Hepatocyte (in vitro differentiated cells): Measurements from ENCODE around the gene DHRS2. TPM values are rescaled to one million over a fixed set of nuclear protein-coding genes. Genes with fewer than 3 reads are reported as not detected.

Experiments used
- DNase-seq: peaks from one replicate; pipeline ENCODE4 v3.0.0-alpha.2; 2016; ENCODE audit warnings: low spot score
- H2AFZ ChIP-seq: fragments of 200-600 bp; sonication (generic); 2 replicates; pipeline ENCODE4 v1.6.0; 2016; ENCODE audit warnings: antibody characterized with exemption, mild to moderate bottlenecking
- H3K27ac ChIP-seq: fragments of 200-600 bp; sonication (generic); 2 replicates; pipeline ENCODE4 v1.5.1; 2016; ENCODE audit warnings: mild to moderate bottlenecking
- H3K27me3 ChIP-seq: fragments of 200-600 bp; sonication (generic); 2 replicates; pipeline ENCODE4 v1.6.1; 2016
- H3K36me3 ChIP-seq: fragments of 200-600 bp; sonication (generic); replicated peaks from 2 replicates; pipeline ENCODE4 v1.5.1; 2016; ENCODE audit warnings: low read depth; ENCODE audit not compliant: insufficient read depth
- H3K4me1 ChIP-seq: fragments of 200-600 bp; sonication (generic); 2 replicates; pipeline ENCODE4 v1.5.1; 2016; ENCODE audit warnings: mild to moderate bottlenecking, moderate library complexity; ENCODE audit not compliant: insufficient read depth
- H3K4me2 ChIP-seq: fragments of 200-600 bp; sonication (generic); 2 replicates; pipeline ENCODE4 v1.6.0; 2016
- H3K4me3 ChIP-seq: fragments of 200-600 bp; sonication (generic); 2 replicates; pipeline ENCODE4 v1.5.1; 2016; ENCODE audit warnings: mild to moderate bottlenecking
- H3K79me2 ChIP-seq: fragments of 200-600 bp; sonication (generic); 2 replicates; pipeline ENCODE4 v1.6.0; 2017; ENCODE audit warnings: mild to moderate bottlenecking
- H3K9me2 ChIP-seq: fragments of 200-600 bp; sonication (generic); replicated peaks from 2 replicates; pipeline ENCODE4 v1.6.0; 2017; ENCODE audit warnings: mild to moderate bottlenecking; ENCODE audit not compliant: insufficient read depth
- H3K9me3 ChIP-seq: fragments of 200-600 bp; sonication (generic); 2 replicates; pipeline ENCODE4 v1.5.1; 2016; ENCODE audit warnings: low read depth, mild to moderate bottlenecking
- H4K20me1 ChIP-seq: fragments of 200-600 bp; sonication (generic); 2 replicates; pipeline ENCODE4 v1.6.0; 2016; ENCODE audit warnings: mild to moderate bottlenecking; ENCODE audit not compliant: insufficient read depth, poor library complexity, severe bottlenecking
- EZH2 ChIP-seq: fragments of 200-600 bp; sonication (generic); IDR thresholded peaks from 2 replicates; pipeline ENCODE4 v1.6.1; 2016; ENCODE audit warnings: antibody characterized with exemption, mild to moderate bottlenecking, borderline replicate concordance
- EZH2phosphoT487 ChIP-seq: fragments of 200-600 bp; sonication (generic); IDR thresholded peaks from one replicate; pipeline ENCODE4 v1.6.1; 2018; ENCODE audit warnings: antibody characterized with exemption, mild to moderate bottlenecking, low read depth, moderate library complexity; ENCODE audit not compliant: unreplicated experiment, severe bottlenecking
- WGBS: methylation state at CpG from one replicate; pipeline ENCODE4 v1.1.6; 2016; ENCODE audit warnings: low lambda C conversion rate; ENCODE audit errors: missing lambda C conversion rate; 5-methylcytosine and 5-hydroxymethylcytosine counted together
- polyA plus RNA-seq: library from polyadenylated mRNA; unstranded; fragments of >200 nt; fragmentation: Nextera tagmentation; extraction: Ambion mirVana; gene quantifications from 2 replicates; pipeline ENCODE4 v1.2.1, GENCODE V29; 2016
- total RNA-seq: library from RNA; depleted of rRNA; stranded (reverse); fragments of >200 nt; gene quantifications from 2 replicates; pipeline ENCODE4 v1.2.3, GENCODE V29; 2014
- TF ChIP-seq, protein P1 (sequence below): fragments of 200-600 bp; sonication (generic); IDR thresholded peaks from 2 replicates; pipeline ENCODE4 v1.5.1; 2016; ENCODE audit warnings: antibody characterized with exemption, mild to moderate bottlenecking; ENCODE audit not compliant: poor library complexity

The DHRS2 gene
- total and polyA plus RNA-seq, 2 experiments from 2014 or later: 10.4 to 14.2 TPM

DNA sequence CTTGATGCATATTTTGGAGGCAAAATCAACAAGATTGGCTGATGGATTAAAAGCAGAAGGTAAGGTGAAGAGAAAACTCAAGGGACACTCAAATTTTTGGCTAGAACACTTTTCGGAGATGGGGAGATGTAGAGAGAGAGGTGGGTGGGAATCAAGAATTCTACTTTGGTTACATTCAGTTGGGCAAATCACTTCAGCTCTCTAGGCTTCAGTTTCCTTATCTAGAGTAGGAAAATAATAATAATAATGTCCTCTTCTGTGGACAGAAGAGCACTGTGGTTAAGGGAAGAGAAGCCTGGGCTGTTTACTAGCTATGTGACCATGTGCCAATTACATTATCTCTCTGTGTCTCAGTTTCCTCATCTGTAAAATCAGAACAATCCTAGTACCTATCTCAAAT, 23.4 kb upstream of the DHRS2 start:
- Histone ChIP-seq H3K4me1 (peaks cover 41% of the 10 kb centered on the region), H3K9me3 (no peaks in the 10 kb centered on the region), H3K4me2 (no peak overlapping the region), H3K27me3 (no peaks in the 10 kb centered on the region), H3K79me2 (no peaks in the 10 kb centered on the region), H4K20me1 (no peaks in the 10 kb centered on the region), H3K4me3 (no peak overlapping the region), H3K9me2 (no peaks in the 10 kb centered on the region), H3K27ac (peak overlapping the region; percentile 35), H2AFZ (no peak overlapping the region), H3K36me3 (no peaks in the 10 kb centered on the region)
- TF ChIP-seq EZH2phosphoT487 (no peak), EZH2 (no peak)
- TF ChIP-seq, protein P1, sequence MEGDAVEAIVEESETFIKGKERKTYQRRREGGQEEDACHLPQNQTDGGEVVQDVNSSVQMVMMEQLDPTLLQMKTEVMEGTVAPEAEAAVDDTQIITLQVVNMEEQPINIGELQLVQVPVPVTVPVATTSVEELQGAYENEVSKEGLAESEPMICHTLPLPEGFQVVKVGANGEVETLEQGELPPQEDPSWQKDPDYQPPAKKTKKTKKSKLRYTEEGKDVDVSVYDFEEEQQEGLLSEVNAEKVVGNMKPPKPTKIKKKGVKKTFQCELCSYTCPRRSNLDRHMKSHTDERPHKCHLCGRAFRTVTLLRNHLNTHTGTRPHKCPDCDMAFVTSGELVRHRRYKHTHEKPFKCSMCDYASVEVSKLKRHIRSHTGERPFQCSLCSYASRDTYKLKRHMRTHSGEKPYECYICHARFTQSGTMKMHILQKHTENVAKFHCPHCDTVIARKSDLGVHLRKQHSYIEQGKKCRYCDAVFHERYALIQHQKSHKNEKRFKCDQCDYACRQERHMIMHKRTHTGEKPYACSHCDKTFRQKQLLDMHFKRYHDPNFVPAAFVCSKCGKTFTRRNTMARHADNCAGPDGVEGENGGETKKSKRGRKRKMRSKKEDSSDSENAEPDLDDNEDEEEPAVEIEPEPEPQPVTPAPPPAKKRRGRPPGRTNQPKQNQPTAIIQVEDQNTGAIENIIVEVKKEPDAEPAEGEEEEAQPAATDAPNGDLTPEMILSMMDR: no peak
- 100% methylated on average over 1 of the region's 1 CpG for WGBS
- no peak for DNase-seq

DNA sequence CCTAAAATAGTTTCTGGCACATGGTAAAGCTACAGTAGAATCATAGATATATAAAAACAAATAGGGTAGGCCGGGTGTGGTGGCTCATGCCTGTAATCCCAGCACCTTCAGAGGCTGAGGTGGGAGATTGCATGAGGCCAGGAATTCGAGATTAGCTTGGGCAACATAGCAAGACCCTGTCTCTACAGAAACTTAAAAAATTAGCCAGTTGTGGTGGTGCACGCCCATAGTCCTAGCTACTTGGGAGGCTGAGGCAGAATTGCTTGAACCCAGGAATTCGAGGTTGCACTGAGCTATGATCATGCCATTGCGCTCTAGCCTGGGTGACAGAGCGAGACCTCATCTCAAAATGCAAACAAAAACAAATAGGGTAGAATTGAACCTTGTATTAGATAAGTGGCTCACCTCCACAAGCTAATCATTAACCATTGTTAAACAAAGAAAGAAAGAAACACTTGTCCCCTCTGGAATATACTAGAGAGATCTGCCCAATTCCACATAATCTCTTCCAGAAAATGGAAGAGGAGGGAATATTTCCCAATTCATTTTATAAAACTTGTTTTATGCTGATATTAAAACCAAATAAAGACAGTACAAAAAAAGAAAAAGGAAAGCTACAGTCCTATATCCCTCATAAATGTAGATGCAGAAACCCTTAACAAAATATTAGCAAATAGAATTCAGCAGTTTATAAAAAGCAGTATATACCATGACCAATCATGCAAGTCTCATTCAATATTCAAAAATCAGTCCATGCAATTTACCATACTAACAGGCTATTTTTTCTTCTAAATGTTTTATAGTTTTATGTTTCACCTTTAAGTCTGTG, 22.7 kb upstream of the DHRS2 start:
- H3K4me3 ChIP-seq: no peak overlapping the region
- no peaks in the 10 kb centered on the region for H4K20me1 ChIP-seq
- no peaks in the 10 kb centered on the region for H3K9me3 ChIP-seq
- H2AFZ ChIP-seq: no peak overlapping the region
- H3K27me3 ChIP-seq: no peaks in the 10 kb centered on the region
- WGBS: 55% methylated on average over 6 of the region's 6 CpGs
- H3K79me2 ChIP-seq: no peaks in the 10 kb centered on the region
- peak overlapping the region; percentile 78 for H3K27ac ChIP-seq
- H3K36me3 ChIP-seq: no peaks in the 10 kb centered on the region
- peaks cover 41% of the 10 kb centered on the region for H3K4me1 ChIP-seq
- peak overlapping the region; percentile 51 for H3K4me2 ChIP-seq
- TF ChIP-seq EZH2 (no peak), EZH2phosphoT487 (no peak)
- TF ChIP-seq, protein P1: no peak
- H3K9me2 ChIP-seq: no peaks in the 10 kb centered on the region
- DNase-seq: peak; percentile 26

DNA sequence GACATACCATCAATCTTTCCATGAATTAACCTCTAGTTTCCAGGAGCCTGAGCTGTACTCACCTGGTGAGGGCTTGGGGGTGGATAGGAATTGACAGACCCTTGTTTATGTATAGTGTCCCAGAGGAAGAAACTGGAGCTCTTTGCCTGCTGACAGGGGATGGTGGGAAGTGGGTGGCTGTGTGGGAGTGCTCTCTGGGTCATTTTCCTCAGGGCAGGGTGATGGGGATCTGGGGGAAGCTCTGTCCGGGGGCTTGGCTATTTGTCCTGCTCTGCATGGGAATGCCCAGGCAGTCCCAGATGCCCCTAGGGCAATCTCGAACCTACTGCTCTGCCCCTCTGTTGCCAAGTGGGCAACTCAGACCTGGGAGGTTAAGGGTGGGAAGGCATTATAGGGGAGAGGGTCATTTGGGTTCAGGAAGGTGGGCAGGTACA, 21.8 kb upstream of the DHRS2 start:
- Histone ChIP-seq H3K27ac (peak overlapping the region; percentile 78), H3K4me3 (no peak overlapping the region), H3K36me3 (no peaks in the 10 kb centered on the region), H3K9me3 (no peaks in the 10 kb centered on the region), H3K9me2 (no peaks in the 10 kb centered on the region), H3K79me2 (no peaks in the 10 kb centered on the region), H3K4me2 (peak overlapping the region; percentile 51), H3K4me1 (peaks cover 39% of the 10 kb centered on the region), H3K27me3 (no peaks in the 10 kb centered on the region), H2AFZ (no peak overlapping the region), H4K20me1 (no peaks in the 10 kb centered on the region)
- TF ChIP-seq, protein P1: no peak
- no peak for TF ChIP-seq EZH2phosphoT487
- TF ChIP-seq EZH2: no peak
- WGBS: 61% methylated on average over 2 of the region's 2 CpGs
- no peak for DNase-seq
